Peyer's patch (tissue), 4 donors: Measurements from ENCODE around the gene TOMM34.

Source experiments
- POLR2A ChIP-seq, 2 donors: fragments of 450-650 bp; IDR thresholded peaks; one replicate each; pipeline ENCODE4 v1.5.1; 2017; ENCODE audit warnings: antibody characterized with exemption in 2 of 2, mild to moderate bottlenecking in 2 of 2, moderate library complexity in 2 of 2
- TF ChIP-seq, protein P1 (sequence below), 6 experiments: fragments of 450-650 bp in 4 of 6; fragments of 200-600 bp in 2 of 6; sonication (generic) in 1 of 6; IDR thresholded peaks; one replicate each; pipeline ENCODE4 v1.5.1; 2017 to 2019; ENCODE audit warnings: antibody characterized with exemption in 6 of 6, mild to moderate bottlenecking in 3 of 6, moderate library complexity in 1 of 6

DNA sequence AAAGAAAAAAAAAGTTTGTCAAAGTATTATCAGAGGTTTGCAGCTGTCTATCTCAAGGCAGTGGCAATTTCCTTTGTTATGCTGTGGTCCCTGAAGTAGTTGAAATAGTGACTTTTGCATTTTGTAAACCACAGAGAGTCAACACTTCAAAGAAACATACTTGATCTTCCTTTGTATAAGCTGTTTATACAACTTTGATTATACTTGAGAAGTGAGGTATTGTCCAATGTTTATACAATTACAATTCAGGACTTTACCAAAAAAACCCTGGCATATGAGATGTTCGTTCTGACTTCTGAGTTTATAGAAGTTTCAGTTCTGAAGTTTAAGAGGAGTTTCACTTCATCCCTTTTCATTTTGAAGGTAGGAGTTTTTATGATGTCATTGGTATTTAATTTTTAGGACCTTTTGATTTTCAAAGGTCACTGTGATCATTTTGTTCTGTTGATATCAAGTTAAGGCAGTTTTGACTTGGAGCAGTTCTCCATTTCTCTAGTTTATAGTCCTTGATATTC lies 10.1 kb upstream of the TOMM34 start:
- TF ChIP-seq POLR2A (IDR thresholded peaks at IDR 0.05): no peak
- TF ChIP-seq, protein P1, sequence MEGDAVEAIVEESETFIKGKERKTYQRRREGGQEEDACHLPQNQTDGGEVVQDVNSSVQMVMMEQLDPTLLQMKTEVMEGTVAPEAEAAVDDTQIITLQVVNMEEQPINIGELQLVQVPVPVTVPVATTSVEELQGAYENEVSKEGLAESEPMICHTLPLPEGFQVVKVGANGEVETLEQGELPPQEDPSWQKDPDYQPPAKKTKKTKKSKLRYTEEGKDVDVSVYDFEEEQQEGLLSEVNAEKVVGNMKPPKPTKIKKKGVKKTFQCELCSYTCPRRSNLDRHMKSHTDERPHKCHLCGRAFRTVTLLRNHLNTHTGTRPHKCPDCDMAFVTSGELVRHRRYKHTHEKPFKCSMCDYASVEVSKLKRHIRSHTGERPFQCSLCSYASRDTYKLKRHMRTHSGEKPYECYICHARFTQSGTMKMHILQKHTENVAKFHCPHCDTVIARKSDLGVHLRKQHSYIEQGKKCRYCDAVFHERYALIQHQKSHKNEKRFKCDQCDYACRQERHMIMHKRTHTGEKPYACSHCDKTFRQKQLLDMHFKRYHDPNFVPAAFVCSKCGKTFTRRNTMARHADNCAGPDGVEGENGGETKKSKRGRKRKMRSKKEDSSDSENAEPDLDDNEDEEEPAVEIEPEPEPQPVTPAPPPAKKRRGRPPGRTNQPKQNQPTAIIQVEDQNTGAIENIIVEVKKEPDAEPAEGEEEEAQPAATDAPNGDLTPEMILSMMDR (IDR thresholded peaks at IDR 0.05): no peak
